Smooth muscle cell (in vitro differentiated cells): ENCODE results near the gene CTU2. TPM values are rescaled to one million over a fixed set of nuclear protein-coding genes. Genes with fewer than 3 reads are reported as not detected.

ENCODE experiments used
- DNase-seq: peaks from one replicate; lab custom pipeline; 2025; ENCODE audit not compliant: unreplicated experiment; lab: John Stamatoyannopoulos, UW
- H2AFZ ChIP-seq: fragments of 200-600 bp; sonication (generic); 2 replicates; pipeline ENCODE4 v1.6.0; 2016; ENCODE audit warnings: antibody characterized with exemption, low read depth, mild to moderate bottlenecking
- H3F3A ChIP-seq: fragments of 200-600 bp; sonication (generic); 2 replicates; pipeline ENCODE4 v1.6.0; 2017; ENCODE audit warnings: antibody characterized with exemption, low read depth
- H3K27ac ChIP-seq: fragments of 200-600 bp; sonication (generic); 2 replicates; pipeline ENCODE4 v1.5.1; 2016; ENCODE audit warnings: low read depth, mild to moderate bottlenecking
- H3K27me3 ChIP-seq: fragments of 200-600 bp; sonication (generic); 2 replicates; pipeline ENCODE4 v1.6.1; 2016; ENCODE audit warnings: low read depth, mild to moderate bottlenecking
- H3K36me3 ChIP-seq: fragments of 200-600 bp; sonication (generic); 2 replicates; pipeline ENCODE4 v1.5.1; 2016; ENCODE audit warnings: low read depth
- H3K4me1 ChIP-seq: fragments of 200-600 bp; sonication (generic); 2 replicates; pipeline ENCODE4 v1.5.1; 2016; ENCODE audit warnings: low read depth
- H3K4me2 ChIP-seq: fragments of 200-600 bp; sonication (generic); 2 replicates; pipeline ENCODE4 v1.6.0; 2016; ENCODE audit warnings: mild to moderate bottlenecking
- H3K4me3 ChIP-seq: fragments of 200-600 bp; sonication (generic); 2 replicates; pipeline ENCODE4 v1.5.1; 2016; ENCODE audit warnings: mild to moderate bottlenecking
- H3K79me2 ChIP-seq: fragments of 200-600 bp; sonication (generic); 2 replicates; pipeline ENCODE4 v1.6.0; 2016; ENCODE audit warnings: low read depth, mild to moderate bottlenecking
- H3K9ac ChIP-seq: fragments of 200-600 bp; sonication (generic); 2 replicates; pipeline ENCODE4 v1.6.0; 2016; ENCODE audit warnings: low read depth
- H3K9me3 ChIP-seq: fragments of 200-600 bp; sonication (generic); replicated peaks from 2 replicates; pipeline ENCODE4 v1.5.1; 2016; ENCODE audit warnings: low read depth
- H4K20me1 ChIP-seq: fragments of 200-600 bp; sonication (generic); 2 replicates; pipeline ENCODE4 v1.6.0; 2016; ENCODE audit warnings: low read depth
- WGBS: methylation state at CpG from one replicate; pipeline ENCODE4 v1.1.7; 2016; ENCODE audit warnings: low lambda C conversion rate; 5-methylcytosine and 5-hydroxymethylcytosine counted together
- polyA plus RNA-seq: library from polyadenylated mRNA; unstranded; fragments of >200 nt; fragmentation: Nextera tagmentation; extraction: Ambion mirVana; gene quantifications from 2 replicates; pipeline ENCODE4 v1.2.1, GENCODE V29; 2016
- total RNA-seq: library from RNA; depleted of rRNA; stranded (reverse); fragments of >200 nt; gene quantifications from 2 replicates; pipeline ENCODE4 v1.2.3, GENCODE V29; 2014
- TF ChIP-seq, protein P1 (sequence below): fragments of 200-600 bp; sonication (generic); IDR thresholded peaks from 2 replicates; pipeline ENCODE4 v1.5.1; 2017; ENCODE audit warnings: borderline replicate concordance, mild to moderate bottlenecking, antibody characterized with exemption; ENCODE audit not compliant: insufficient read depth, poor library complexity, severe bottlenecking

Gene CTU2
- total and polyA plus RNA-seq, 2 experiments from 2014 or later = 5.8 to 21.3 TPM

DNA sequence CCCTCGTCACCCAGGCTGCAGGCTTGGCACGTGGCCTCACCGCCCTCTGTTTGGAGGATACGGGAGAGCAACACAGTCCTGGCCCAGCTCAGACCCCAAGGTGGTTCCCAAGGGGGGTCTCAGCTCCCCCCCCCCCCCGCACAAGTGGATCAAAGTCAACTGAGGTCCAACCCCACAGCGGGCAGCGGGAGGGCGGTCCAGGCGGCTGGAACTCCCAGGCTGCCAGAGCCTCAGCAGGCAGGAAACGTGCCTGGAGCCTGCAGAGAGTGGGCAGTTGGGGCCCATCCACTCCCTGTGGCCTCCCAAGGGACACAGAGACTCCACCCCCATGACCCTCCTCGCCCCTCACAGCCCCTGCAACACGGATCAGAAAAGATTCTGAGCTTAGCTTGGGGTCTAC, 42.1 kb downstream of the CTU2 start:
- Histone ChIP-seq H3K9me3 (no peaks in the 10 kb centered on the region), H4K20me1 (peaks cover 93% of the 10 kb centered on the region), H2AFZ (no peak overlapping the region), H3F3A (no peaks in the 10 kb centered on the region), H3K36me3 (no peaks in the 10 kb centered on the region), H3K27me3 (no peaks in the 10 kb centered on the region), H3K9ac (no peak overlapping the region), H3K79me2 (peaks cover 30% of the 10 kb centered on the region), H3K27ac (no peak overlapping the region), H3K4me1 (peaks cover 5% of the 10 kb centered on the region), H3K4me2 (no peak overlapping the region), H3K4me3 (no peak overlapping the region)
- DNase-seq = no peak
- TF ChIP-seq, protein P1, sequence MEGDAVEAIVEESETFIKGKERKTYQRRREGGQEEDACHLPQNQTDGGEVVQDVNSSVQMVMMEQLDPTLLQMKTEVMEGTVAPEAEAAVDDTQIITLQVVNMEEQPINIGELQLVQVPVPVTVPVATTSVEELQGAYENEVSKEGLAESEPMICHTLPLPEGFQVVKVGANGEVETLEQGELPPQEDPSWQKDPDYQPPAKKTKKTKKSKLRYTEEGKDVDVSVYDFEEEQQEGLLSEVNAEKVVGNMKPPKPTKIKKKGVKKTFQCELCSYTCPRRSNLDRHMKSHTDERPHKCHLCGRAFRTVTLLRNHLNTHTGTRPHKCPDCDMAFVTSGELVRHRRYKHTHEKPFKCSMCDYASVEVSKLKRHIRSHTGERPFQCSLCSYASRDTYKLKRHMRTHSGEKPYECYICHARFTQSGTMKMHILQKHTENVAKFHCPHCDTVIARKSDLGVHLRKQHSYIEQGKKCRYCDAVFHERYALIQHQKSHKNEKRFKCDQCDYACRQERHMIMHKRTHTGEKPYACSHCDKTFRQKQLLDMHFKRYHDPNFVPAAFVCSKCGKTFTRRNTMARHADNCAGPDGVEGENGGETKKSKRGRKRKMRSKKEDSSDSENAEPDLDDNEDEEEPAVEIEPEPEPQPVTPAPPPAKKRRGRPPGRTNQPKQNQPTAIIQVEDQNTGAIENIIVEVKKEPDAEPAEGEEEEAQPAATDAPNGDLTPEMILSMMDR = no peak
- WGBS = 87% methylated on average over 12 of the region's 12 CpGs

DNA sequence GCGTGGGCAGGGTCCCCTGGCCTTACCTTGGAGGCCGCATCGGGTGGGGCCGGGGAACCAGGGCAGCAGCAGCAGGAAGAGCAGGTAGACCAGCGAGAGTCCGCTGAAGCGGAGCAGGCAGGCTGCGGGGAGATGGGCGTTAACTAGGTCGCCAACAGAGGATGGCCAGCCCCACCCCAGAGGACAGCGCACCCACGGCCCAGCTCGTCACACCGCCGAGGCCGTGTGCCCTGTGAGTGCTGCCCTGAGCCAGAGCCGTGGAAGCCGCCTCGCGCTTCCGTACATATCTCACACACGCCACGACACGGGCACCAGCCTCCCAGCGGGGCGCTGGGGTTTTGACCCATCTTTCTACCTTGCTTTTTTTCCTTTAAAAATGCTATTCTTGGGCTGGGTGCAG, 43.1 kb downstream of the CTU2 start:
- peaks cover 37% of the 10 kb centered on the region for H3K79me2 ChIP-seq
- 98% methylated on average over 23 of the region's 26 CpGs for WGBS
- no peak overlapping the region for H3K9ac ChIP-seq
- no peaks in the 10 kb centered on the region for H3K27me3 ChIP-seq
- no peak overlapping the region for H3K4me3 ChIP-seq
- no peaks in the 10 kb centered on the region for H3K9me3 ChIP-seq
- DNase-seq = no peak
- H3K4me2 ChIP-seq = no peak overlapping the region
- no peaks in the 10 kb centered on the region for H3K36me3 ChIP-seq
- H3K27ac ChIP-seq = no peak overlapping the region
- H4K20me1 ChIP-seq = peaks cover 93% of the 10 kb centered on the region
- peaks cover 5% of the 10 kb centered on the region for H3K4me1 ChIP-seq
- no peak overlapping the region for H2AFZ ChIP-seq
- H3F3A ChIP-seq = no peaks in the 10 kb centered on the region
- TF ChIP-seq, protein P1 = no peak

DNA sequence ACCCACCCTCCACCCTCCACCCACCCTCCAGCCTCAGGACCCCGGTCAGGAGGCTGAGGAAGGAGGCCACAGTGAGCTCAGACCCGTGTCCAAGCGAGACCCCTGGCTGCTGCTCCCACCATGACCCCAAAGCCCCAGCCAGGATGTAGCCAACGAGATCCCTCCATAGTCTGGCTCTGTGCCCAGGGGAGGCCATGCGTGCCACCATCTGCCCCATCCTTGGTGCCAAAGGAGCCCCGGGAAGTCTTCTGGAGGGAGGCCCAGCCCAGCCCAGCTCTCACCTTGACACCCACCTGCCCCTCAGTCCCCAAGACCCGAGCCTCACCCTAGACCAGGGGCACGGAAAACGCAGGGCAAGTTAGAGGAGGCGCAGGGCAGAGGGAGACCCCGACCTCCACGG, 44.6 kb downstream of the CTU2 start:
- Histone ChIP-seq H3K79me2 (peaks cover 39% of the 10 kb centered on the region), H3K4me3 (no peak overlapping the region), H4K20me1 (peaks cover 93% of the 10 kb centered on the region), H3K4me2 (no peak overlapping the region), H2AFZ (no peak overlapping the region), H3K27ac (no peak overlapping the region), H3K9me3 (no peaks in the 10 kb centered on the region), H3K9ac (no peak overlapping the region), H3K4me1 (peaks cover 9% of the 10 kb centered on the region), H3F3A (no peaks in the 10 kb centered on the region), H3K36me3 (no peaks in the 10 kb centered on the region), H3K27me3 (no peaks in the 10 kb centered on the region)
- no peak for DNase-seq
- TF ChIP-seq, protein P1 = no peak
- WGBS = 94% methylated on average over 12 of the region's 12 CpGs

DNA sequence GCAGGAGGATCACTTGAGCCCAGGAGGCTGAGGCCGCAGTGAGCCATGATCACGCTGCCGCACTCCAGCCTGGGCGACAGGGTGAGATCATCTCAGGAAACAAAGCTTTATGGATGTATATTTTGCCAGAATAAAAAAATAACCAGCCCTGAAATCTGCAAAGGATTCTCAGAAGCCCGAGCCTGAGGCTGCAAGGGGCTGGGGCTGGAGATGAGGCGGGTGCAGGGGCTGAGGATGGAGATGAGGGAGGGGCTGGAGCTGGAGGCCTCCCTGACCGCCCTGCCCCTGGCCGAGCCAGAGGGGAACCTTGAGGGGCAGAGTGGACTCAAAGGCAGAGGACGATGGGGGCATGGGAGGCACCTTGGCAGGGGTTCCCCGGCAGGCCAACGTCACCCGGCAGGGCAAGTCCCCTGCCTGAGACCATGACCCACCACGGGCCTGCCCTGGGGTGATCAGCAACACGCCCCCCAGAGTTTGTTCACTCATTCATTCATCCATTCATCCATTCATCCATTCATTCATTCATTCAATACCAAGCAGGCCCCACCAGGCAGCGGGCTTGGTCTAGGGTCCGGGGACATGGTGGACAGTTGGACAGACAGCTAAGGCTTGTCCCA, 46.2 kb downstream of the CTU2 start:
- Histone ChIP-seq H3F3A (no peaks in the 10 kb centered on the region), H3K36me3 (no peaks in the 10 kb centered on the region), H4K20me1 (peaks cover 93% of the 10 kb centered on the region), H2AFZ (no peak overlapping the region), H3K27me3 (no peaks in the 10 kb centered on the region), H3K4me1 (peaks cover 10% of the 10 kb centered on the region), H3K27ac (no peak overlapping the region), H3K9me3 (no peaks in the 10 kb centered on the region), H3K9ac (no peak overlapping the region), H3K79me2 (peaks cover 52% of the 10 kb centered on the region), H3K4me2 (no peak overlapping the region), H3K4me3 (no peak overlapping the region)
- DNase-seq = no peak
- TF ChIP-seq, protein P1 = no peak
- WGBS = 97% methylated on average over 16 of the region's 16 CpGs
